Ectodermal cell (in vitro differentiated cells): ENCODE results near the gene SMAD9.

Source experiments
- H3K27ac ChIP-seq: 2 replicates; pipeline ENCODE4 v1.7.0; 2013; ENCODE audit warnings: mild to moderate bottlenecking, low read depth, low read length; ENCODE audit not compliant: insufficient read depth, poor library complexity, severe bottlenecking
- H3K27me3 ChIP-seq: 2 replicates; pipeline ENCODE4 v1.7.0; 2013; ENCODE audit warnings: mild to moderate bottlenecking, low read length; ENCODE audit not compliant: insufficient read depth, control insufficient read depth, poor library complexity, severe bottlenecking
- H3K36me3 ChIP-seq: one replicate; pipeline ENCODE4 v1.7.0; 2013; ENCODE audit warnings: low read length; ENCODE audit not compliant: control insufficient read depth, insufficient read depth
- H3K4me1 ChIP-seq: one replicate; pipeline ENCODE4 v1.7.0; 2013; ENCODE audit warnings: low read length; ENCODE audit not compliant: control insufficient read depth, insufficient read depth
- H3K4me3 ChIP-seq: 2 replicates; pipeline ENCODE4 v1.7.0; 2013; ENCODE audit warnings: low read depth, low read length, control low read depth; ENCODE audit not compliant: insufficient read depth
- H3K9me3 ChIP-seq: 2 replicates; pipeline ENCODE4 v1.7.0; 2013; ENCODE audit warnings: mild to moderate bottlenecking, low read length, moderate library complexity; ENCODE audit not compliant: control insufficient read depth
- WGBS, 2 experiments: methylation state at CpG; one replicate each; pipeline ENCODE4 v1.1.7; 2013; ENCODE audit warnings: missing lambda C conversion rate in 2 of 2; 5-methylcytosine and 5-hydroxymethylcytosine counted together

SMAD9 gene

DNA sequence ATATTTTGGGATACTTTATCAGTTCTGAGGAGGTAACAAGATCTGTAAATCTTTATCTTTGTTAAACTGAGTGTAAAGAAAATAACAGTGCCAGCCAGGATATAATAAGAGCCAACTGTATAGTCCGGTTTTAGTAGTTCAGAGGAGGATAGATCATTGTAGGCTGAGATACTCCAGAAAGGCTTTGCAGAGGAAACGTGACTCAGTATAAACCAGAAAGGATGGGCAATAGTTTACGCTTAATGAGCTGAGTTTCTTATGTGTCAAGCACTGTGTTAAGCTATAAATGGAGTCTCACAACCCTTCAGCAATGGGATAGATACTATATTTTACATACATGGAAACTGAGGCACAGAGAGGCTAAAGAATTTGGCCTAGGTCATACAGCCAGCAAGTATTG, 97.3 kb downstream of the SMAD9 start:
- no peaks in the 10 kb centered on the region for H3K36me3 ChIP-seq
- WGBS, 2 experiments = 97% methylated on average over 3 of the region's 3 CpGs
- H3K27ac ChIP-seq = no peak overlapping the region
- no peaks in the 10 kb centered on the region for H3K9me3 ChIP-seq
- no peaks in the 10 kb centered on the region for H3K27me3 ChIP-seq
- H3K4me1 ChIP-seq = peaks cover 8% of the 10 kb centered on the region
- no peak overlapping the region for H3K4me3 ChIP-seq

DNA sequence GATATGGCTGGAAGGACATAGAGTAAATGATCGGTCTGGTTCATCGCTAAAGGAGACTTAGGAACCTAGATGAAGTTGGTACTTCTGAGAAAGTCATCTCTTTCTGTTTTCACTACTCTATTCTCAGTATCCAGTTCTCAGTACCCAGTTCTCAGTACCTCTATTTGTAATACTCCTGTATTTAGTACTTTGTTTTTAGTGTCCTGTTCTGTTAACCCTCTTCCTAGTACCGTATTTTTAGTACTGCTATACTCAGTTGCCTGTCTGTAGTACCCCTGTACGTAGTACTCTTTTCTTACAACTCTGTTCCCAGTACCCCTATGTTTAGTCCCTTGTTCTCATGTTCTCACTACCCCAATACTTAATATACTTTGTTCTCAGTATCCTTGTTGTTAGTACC, 99.8 kb downstream of the SMAD9 start:
- Histone ChIP-seq H3K36me3 (no peaks in the 10 kb centered on the region), H3K4me3 (peak overlapping the region; percentile 73), H3K9me3 (no peaks in the 10 kb centered on the region), H3K27ac (no peak overlapping the region), H3K4me1 (peaks cover 8% of the 10 kb centered on the region), H3K27me3 (no peaks in the 10 kb centered on the region)
- WGBS, 2 experiments = 77 to 80% methylated on average over 4 of the region's 4 CpGs

DNA sequence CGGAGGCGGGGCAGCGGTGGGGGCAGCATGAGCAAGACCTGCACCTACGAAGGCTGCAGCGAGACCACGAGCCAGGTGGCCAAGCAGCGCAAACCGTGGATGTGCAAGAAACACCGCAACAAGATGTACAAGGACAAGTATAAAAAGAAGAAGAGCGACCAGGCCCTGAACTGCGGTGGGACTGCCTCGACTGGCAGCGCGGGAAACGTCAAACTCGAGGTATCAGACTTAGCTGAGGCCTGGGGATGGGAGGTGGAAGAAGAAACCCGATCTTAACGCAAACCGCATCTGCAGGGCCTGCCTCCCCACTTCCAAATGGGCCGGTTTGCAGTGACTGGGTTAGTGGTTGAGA, 100.3 kb downstream of the SMAD9 start:
- Histone ChIP-seq H3K4me1 (peaks cover 8% of the 10 kb centered on the region), H3K9me3 (no peaks in the 10 kb centered on the region), H3K27me3 (no peaks in the 10 kb centered on the region), H3K4me3 (peak overlapping the region; percentile 73), H3K36me3 (no peaks in the 10 kb centered on the region), H3K27ac (no peak overlapping the region)
- WGBS, 2 experiments = 2 to 5% methylated on average over 20 of the region's 20 CpGs

DNA sequence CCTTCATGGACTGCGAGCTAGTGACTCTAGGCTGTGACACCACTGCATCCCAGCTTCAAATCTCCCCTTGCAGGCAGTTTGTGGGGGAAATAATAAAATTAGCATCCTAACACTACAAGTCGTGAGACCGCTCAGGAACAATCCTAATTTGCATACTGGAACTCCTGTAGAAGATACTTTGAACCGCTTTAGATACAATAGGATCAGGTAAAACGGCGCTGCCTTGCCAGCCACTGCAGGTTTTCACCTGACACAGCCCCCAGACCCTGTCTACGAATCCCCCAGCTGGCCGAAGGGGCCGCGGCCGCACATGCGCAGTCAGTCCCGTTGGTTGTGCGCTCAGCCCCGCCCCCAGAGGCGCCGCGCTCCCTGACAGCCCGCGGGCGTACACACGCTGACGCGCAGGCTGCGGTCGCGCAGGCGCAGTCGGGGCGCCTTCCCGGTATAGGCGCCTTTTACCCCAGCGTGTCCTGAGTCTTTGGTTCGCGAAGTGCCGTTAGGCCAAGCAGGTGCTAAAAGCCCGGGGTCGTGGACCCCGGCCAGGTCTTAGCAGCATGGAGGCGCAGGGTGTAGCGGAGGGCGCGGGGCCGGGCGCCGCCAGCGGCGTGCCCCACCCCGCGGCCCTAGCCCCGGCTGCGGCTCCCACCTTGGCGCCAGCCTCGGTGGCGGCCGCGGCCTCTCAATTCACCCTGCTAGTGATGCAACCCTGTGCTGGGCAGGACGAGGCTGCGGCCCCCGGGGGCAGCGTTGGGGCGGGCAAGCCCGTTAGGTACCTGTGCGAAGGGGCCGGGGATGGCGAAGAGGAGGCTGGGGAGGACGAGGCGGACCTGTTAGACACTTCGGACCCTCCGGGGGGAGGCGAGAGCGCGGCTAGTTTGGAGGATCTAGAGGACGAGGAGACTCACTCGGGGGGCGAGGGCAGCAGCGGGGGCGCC, 101.0 kb downstream of the SMAD9 start, which contains the start of gene RFXAP:
RFXAP (plus strand) TSS at position 419 of the 935 bp plus-strand sequence; CDS start at position 555, 136 bp downstream.
- Histone ChIP-seq H3K27me3 (no peaks in the 10 kb centered on the region), H3K4me3 (peak within 1 kb of the TSS; percentile 73), H3K27ac (no peak within 1 kb of the TSS), H3K4me1 (peaks cover 8% of the 10 kb centered on the region), H3K9me3 (no peaks in the 10 kb centered on the region), H3K36me3 (no peaks in the 10 kb centered on the region)
- 1% methylated on average over 78 of the region's 78 CpGs for WGBS, 2 experiments

DNA sequence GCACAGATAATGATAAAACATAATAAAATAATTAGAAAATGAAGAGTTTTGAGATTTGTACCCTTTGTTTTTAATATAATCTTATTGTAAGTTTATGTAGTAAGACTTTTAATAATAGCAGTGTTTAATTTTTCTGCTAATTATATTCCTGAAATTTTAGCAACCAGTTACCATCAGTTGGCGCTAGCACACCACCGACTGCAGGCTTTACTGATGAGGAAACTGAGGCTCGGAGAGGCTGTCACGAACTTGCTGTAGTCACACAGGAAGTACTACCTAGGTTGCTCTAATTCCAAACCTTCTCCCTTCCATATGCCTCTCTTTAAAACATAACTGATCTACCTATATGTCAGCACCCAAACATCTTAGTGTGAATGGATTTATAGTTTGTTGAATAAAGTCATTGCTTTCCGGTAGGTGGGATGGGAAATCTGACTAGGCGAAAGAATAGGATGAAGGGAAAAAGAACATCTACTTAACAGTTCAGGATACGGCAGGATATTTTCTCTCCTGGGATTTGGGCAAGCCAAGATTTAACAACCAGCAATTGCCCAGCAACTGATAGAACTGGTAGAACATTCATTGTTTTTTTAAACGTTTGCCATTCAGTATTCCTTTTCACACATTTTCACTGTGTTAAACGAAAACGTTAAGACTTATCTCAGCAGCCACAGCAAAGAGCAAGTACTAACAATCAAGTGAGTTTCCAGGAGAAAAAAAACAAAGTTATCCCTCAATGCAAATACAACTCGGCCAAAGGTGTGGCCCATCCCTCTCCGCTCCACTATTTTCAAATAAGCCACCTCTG, 101.8 kb downstream of the SMAD9 start:
- Histone ChIP-seq H3K4me1 (peaks cover 8% of the 10 kb centered on the region), H3K27ac (no peak overlapping the region), H3K36me3 (no peaks in the 10 kb centered on the region), H3K27me3 (no peaks in the 10 kb centered on the region), H3K4me3 (peak overlapping the region; percentile 73), H3K9me3 (no peaks in the 10 kb centered on the region)
- WGBS, 2 experiments = 50% methylated on average over 12 of the region's 12 CpGs

DNA sequence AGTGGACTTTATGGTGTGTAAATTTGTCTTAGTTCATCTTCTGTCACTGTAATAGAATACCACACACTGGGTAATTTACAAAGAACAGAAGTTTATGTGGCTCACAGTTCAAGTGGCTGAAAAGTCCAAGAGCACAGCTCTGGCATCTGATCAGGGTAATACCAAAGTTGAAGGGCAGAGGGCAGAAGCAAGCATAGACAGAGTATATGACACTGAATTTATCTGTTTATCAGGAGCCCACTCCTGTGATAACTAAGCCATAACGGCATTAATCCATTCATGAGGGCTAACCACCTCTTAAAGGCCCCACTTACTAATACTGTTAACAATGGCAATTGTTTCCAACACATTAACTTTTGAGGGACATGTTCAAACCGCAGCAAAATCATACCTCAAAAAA, 105.0 kb downstream of the SMAD9 start:
- Histone ChIP-seq H3K27ac (no peak overlapping the region), H3K4me3 (no peak overlapping the region), H3K27me3 (no peaks in the 10 kb centered on the region), H3K36me3 (no peaks in the 10 kb centered on the region), H3K4me1 (peaks cover 2% of the 10 kb centered on the region), H3K9me3 (no peaks in the 10 kb centered on the region)
- WGBS, 2 experiments = 87 to 98% methylated on average over 2 of the region's 2 CpGs

DNA sequence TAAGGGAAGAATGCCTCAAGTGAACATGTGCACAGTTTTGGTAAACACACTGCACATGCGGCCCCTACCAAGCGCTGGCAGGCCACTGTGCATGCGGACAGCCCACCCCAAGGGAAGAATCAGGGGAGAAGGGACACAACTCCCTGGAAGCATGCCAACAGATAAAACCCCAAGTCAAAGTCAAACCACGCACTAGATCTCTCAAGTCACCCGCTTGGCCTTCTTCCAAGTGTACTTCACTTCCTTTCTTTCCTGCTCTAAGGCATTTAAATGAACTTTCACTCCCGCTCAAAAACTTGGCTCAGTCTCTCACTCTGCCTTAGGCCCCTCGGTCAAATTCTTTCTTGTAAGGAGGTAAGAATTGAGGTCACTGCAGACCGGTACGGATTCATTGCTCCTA, 105.6 kb downstream of the SMAD9 start:
- Histone ChIP-seq H3K4me3 (no peak overlapping the region), H3K9me3 (no peaks in the 10 kb centered on the region), H3K27ac (no peak overlapping the region), H3K4me1 (no peaks in the 10 kb centered on the region), H3K27me3 (no peaks in the 10 kb centered on the region), H3K36me3 (no peaks in the 10 kb centered on the region)
- 94 to 95% methylated on average over 9 of the region's 9 CpGs for WGBS, 2 experiments

DNA sequence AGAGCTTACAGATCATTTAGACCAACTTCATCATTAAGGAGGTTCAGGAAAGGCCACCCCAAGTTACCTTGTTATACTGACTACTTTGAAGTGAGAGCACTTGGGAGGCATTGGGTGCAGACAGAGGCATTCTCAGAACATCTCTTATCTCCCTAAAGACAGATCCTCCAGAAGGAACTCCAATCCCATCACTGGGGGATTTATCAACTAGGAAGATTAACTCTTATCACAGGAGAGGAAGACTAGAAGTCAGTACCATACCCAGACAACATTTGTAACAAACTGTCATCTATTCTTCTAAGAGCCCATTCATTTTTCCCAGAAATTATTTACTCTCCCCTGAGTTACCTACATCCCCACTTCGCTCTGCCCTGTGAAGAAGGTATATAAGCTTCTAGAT, 106.8 kb downstream of the SMAD9 start:
- Histone ChIP-seq H3K36me3 (no peaks in the 10 kb centered on the region), H3K9me3 (no peaks in the 10 kb centered on the region), H3K4me1 (no peaks in the 10 kb centered on the region), H3K27me3 (no peaks in the 10 kb centered on the region), H3K4me3 (no peak overlapping the region), H3K27ac (no peak overlapping the region)
- WGBS, 2 experiments = 100% methylated on average over 1 of the region's 1 CpG

DNA sequence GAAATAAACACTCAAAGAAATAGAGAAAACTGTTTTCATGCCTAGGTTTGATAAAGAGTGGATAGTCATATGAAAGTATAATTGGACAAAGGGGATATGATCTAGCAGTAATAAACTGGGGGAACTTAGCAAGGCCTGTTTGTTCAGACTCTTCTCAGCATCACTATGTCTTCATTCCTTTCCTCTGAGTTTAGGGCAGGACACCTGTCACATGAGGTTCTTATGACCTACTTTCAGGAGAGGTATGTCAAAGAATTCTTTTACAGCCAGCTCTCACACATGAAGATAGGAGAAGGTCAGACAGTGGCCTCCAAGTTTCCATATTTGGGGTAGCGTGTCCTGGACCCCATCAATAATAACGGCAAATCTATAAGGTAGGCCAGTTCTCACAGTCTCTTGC, 112.4 kb downstream of the SMAD9 start:
- H3K4me1 ChIP-seq = no peaks in the 10 kb centered on the region
- 92 to 95% methylated on average over 2 of the region's 2 CpGs for WGBS, 2 experiments
- no peak overlapping the region for H3K27ac ChIP-seq
- no peaks in the 10 kb centered on the region for H3K9me3 ChIP-seq
- H3K36me3 ChIP-seq = no peaks in the 10 kb centered on the region
- H3K4me3 ChIP-seq = no peak overlapping the region
- no peaks in the 10 kb centered on the region for H3K27me3 ChIP-seq

DNA sequence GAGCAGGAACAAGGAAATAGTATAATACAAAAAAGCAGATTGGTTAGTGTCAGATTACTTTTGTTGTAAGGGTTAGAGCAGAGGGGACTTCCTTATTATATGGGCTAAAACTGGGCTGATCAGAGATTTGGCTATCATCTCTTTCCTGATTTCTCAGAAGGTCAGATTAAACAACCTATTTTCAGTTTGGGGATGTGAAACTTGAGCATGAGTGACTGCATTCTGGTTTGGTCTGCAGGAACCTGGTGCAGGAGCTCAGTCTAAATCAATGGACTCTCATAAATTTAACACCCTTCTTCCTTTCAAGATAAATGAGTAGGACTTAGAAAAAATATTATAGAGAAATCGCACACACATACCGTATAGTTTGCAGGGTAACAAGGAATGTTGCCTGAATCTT, 113.9 kb downstream of the SMAD9 start:
- Histone ChIP-seq H3K27me3 (no peaks in the 10 kb centered on the region), H3K4me3 (no peak overlapping the region), H3K27ac (no peak overlapping the region), H3K36me3 (no peaks in the 10 kb centered on the region), H3K9me3 (no peaks in the 10 kb centered on the region), H3K4me1 (no peaks in the 10 kb centered on the region)
- WGBS, 2 experiments = 100% methylated on average over 2 of the region's 2 CpGs
